Lower lobe of right lung (tissue), 2 donors: ENCODE measurements around the gene DDI2. TPM values are rescaled to one million over a fixed set of nuclear protein-coding genes. Genes with fewer than 3 reads are reported as not detected.

Experiments
- ATAC-seq, 2 donors: fragments of 200-7000 bp; cut with Tn5 transposase; one replicate each; pipeline ENCODE4 v1.9.1; 2020 to 2022; ENCODE audit warnings: mild to moderate bottlenecking in 2 of 2, moderate library complexity in 2 of 2
- DNase-seq: peaks from one replicate; pipeline ENCODE4 v3.0.0-alpha.2; 2020
- H3K27ac ChIP-seq: fragments of 200-600 bp; one replicate; pipeline ENCODE4 v1.8.0; 2022
- H3K27me3 ChIP-seq: fragments of 200-600 bp; one replicate; pipeline ENCODE4 v1.8.0; 2022; ENCODE audit warnings: low read depth
- H3K36me3 ChIP-seq: fragments of 200-600 bp; one replicate; pipeline ENCODE4 v1.8.0; 2022; ENCODE audit warnings: mild to moderate bottlenecking
- H3K4me1 ChIP-seq: fragments of 200-600 bp; one replicate; pipeline ENCODE4 v1.8.0; 2022
- H3K4me3 ChIP-seq: fragments of 200-600 bp; one replicate; pipeline ENCODE4 v1.8.0; 2022; ENCODE audit warnings: mild to moderate bottlenecking
- H3K9me3 ChIP-seq: fragments of 200-600 bp; one replicate; pipeline ENCODE4 v1.8.0; 2022
- intact Hi-C: fragments of 100-400 bp; cut with DNase I; formaldehyde crosslinking; loops from one replicate; pipeline ENCODE4 v1.11.0; 2022
- total RNA-seq: library from RNA; stranded (reverse); fragmentation: NEBNext Ultra II Directional; extraction: Animal tissue kit (Norgen Biotek cat#: 25700); gene quantifications from one replicate; pipeline ENCODE4 v1.2.1, GENCODE V29; 2021
- TF ChIP-seq, protein P1 (sequence below): fragments of 200-600 bp; IDR thresholded peaks from one replicate; pipeline ENCODE4 v1.8.0; 2022; ENCODE audit warnings: antibody characterized with exemption, mild to moderate bottlenecking
- donor health status: DM: no; HTN: yes; CAD: no; lungs with severe emphysema.

DDI2 gene
- total RNA-seq, 1 donor from 2014 or later, result 48.8 TPM

DNA sequence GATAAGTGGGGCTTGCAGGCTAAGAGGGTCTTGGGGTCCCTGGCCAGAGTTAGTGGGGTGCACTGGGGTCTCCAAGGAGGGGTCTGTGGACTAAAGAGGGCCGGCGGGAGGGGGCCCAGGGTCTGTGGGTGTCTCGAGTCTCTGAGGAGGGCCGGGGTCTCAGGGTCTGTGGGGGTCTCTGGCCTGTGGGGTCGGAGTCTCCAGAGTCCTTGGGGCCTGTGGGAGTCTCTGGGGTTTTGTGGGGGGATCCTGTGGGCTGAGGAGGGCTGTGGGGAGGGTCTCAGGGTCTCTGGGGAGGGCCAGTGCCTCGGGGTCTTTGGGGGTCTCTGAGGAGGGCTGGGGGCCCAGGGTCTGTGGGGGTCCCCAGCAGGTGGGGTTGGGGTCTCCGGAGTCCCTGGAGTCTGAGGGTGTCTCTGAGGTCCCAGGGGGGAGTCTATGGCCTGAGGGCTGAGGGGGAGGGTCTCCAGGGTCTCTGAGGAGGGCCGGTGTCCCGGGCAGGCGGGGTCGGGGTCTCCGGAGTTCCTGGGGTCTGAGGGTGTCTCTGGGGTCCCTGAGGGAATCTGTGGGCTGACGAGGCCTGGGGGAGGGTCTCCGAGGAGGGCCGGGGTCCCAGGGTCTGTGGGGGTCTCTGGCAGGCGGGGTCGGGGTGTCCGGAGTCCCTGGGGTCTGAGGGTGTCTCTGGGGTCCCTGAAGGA is 66.2 kb downstream of the DDI2 start:
- peak; percentile 2 to 12 for ATAC-seq
- Histone ChIP-seq H3K27me3 (no peaks in the 10 kb centered on the region), H3K9me3 (no peaks in the 10 kb centered on the region), H3K4me3 (peak overlapping the region; percentile 59), H3K36me3 (no peaks in the 10 kb centered on the region), H3K4me1 (peaks cover 31% of the 10 kb centered on the region), H3K27ac (peak overlapping the region; percentile 90)
- TF ChIP-seq, protein P1, sequence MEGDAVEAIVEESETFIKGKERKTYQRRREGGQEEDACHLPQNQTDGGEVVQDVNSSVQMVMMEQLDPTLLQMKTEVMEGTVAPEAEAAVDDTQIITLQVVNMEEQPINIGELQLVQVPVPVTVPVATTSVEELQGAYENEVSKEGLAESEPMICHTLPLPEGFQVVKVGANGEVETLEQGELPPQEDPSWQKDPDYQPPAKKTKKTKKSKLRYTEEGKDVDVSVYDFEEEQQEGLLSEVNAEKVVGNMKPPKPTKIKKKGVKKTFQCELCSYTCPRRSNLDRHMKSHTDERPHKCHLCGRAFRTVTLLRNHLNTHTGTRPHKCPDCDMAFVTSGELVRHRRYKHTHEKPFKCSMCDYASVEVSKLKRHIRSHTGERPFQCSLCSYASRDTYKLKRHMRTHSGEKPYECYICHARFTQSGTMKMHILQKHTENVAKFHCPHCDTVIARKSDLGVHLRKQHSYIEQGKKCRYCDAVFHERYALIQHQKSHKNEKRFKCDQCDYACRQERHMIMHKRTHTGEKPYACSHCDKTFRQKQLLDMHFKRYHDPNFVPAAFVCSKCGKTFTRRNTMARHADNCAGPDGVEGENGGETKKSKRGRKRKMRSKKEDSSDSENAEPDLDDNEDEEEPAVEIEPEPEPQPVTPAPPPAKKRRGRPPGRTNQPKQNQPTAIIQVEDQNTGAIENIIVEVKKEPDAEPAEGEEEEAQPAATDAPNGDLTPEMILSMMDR, result no peak
- no peak for DNase-seq
- intact Hi-C loops, result no loop called here

DNA sequence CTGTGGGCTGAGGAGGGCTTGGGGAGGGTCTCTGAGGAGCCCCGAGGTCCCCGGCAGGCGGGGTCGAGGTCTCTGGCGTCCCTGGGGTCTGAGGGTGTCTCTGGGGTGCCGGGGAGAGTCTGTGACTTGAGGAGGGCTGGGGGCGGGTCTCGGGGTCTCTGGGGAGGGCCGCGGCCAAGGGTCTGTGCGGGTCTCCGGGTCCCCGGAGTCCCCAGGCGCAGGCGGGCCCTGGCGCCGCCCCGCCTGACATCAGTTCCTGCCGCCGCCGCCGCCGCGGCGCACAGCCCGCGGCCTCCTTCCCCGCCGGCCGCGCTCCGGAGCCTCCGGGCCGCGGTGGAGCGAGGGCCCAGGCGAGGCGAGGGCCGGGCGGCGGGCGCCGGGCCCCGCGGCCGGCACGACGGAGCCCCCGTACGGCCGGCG is 66.8 kb downstream of the DDI2 start, which contains the start of gene PLEKHM2:
PLEKHM2 (plus strand) TSS at position 279 of the 420 bp plus-strand sequence. CDS start 239 bp downstream, outside the sequence.
- DNase-seq, result peak; percentile 67
- no peaks in the 10 kb centered on the region for H3K27me3 ChIP-seq
- TF ChIP-seq, protein P1, result no peak
- H3K9me3 ChIP-seq, result no peaks in the 10 kb centered on the region
- ATAC-seq, result peak; percentile 79 to 86
- peaks cover 28% of the 10 kb centered on the region for H3K4me1 ChIP-seq
- peak within 1 kb of the TSS; percentile 90 for H3K27ac ChIP-seq
- no peaks in the 10 kb centered on the region for H3K36me3 ChIP-seq
- intact Hi-C loops, result no loop called here
- H3K4me3 ChIP-seq, result peak within 1 kb of the TSS; percentile 87

DNA sequence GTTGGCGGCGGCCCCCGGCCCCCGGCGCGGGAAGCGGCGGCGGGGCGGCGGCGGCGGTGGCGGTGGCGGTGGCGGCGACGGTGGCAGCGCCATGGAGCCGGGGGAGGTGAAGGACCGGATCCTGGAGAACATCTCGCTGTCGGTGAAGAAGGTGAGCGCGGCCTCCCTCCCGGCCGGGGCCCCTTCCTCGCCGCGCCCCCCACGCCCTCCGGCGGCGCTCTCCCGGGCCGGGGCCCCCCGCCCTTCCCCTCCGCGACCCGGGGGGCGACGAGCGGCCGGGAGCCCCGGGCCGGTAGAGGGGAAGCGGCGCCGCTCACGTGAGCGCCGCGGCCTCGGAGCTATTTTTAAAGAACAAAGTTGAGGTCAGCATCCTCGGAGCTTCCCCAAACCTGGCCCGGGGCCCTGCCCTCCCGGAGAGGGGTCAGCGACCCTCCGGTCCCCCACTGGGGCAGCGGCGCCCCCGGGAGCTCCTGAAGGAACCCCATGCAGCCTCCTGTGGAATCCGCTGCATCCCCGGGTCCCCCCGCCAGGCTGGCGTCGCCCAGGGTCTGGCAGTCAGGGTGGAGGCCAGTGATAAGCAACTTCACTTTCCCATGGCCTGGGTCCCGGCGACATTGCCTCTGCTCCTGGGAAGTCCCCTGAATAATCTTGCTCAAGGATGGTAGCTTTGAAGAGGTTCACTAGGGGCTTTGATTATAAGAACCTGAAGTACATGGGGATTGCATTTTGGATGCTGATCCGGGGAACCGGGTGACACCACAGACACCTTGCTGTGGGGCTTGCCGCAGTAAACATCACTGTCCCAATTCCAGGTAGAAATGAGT is 67.4 kb downstream of the DDI2 start:
- H3K9me3 ChIP-seq, result no peaks in the 10 kb centered on the region
- intact Hi-C loops, result no loop called here
- ATAC-seq (peak; percentile 47 to 58), DNase-seq (peak; percentile 72)
- peaks cover 27% of the 10 kb centered on the region for H3K4me1 ChIP-seq
- no peaks in the 10 kb centered on the region for H3K27me3 ChIP-seq
- H3K4me3 ChIP-seq, result peak overlapping the region; percentile 87
- no peaks in the 10 kb centered on the region for H3K36me3 ChIP-seq
- H3K27ac ChIP-seq, result peak overlapping the region; percentile 88
- TF ChIP-seq, protein P1, result peak; percentile 6

DNA sequence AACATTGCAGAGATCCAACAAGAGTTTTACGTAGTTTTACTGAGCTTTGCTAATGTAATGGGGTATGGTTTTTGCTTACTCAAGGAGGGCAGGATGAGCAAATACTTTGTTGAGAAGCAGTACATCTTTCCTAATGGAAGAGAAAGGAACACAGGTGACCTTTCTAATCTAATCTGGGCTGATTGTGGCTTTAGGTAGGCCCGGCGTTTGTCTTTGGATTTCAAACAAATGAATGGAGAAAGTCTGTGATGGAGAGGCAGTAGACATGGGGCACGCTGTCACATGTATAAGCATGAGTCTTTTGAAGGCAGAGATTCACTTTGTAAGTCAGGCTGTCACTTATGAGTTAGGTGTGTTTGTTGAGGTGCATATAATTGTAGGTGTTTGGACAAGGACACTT is 68.6 kb downstream of the DDI2 start:
- intact Hi-C loops, result no loop called here
- peak overlapping the region; percentile 88 for H3K27ac ChIP-seq
- no peak for DNase-seq
- H3K4me3 ChIP-seq, result peak overlapping the region; percentile 87
- H3K27me3 ChIP-seq, result no peaks in the 10 kb centered on the region
- H3K4me1 ChIP-seq, result peaks cover 32% of the 10 kb centered on the region
- ATAC-seq, result no peak
- TF ChIP-seq, protein P1, result no peak
- no peaks in the 10 kb centered on the region for H3K36me3 ChIP-seq
- no peaks in the 10 kb centered on the region for H3K9me3 ChIP-seq

DNA sequence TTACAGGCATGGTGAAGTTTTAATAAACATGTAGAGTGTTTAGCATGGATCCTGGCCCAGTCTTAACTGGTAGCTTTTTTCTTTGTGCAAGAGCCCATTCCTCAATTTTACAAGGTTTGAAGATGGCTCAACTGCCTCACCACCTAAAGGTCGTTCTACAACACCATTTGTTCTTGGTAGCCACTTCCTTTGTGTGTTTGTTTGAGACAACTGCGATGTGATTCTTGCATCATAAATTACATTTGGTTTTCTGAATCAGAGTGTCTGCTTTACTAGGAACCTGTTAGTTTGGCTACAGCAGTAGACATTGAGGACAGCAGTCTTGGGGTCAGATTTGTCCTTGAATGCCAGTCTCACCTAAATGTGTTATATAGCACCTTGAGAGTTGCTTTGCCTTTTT is 70.2 kb downstream of the DDI2 start:
- H3K4me1 ChIP-seq, result peaks cover 46% of the 10 kb centered on the region
- H3K27ac ChIP-seq, result no peak overlapping the region
- DNase-seq, result no peak
- intact Hi-C loops, result no loop called here
- H3K36me3 ChIP-seq, result no peaks in the 10 kb centered on the region
- no peaks in the 10 kb centered on the region for H3K9me3 ChIP-seq
- TF ChIP-seq, protein P1, result no peak
- ATAC-seq, result no peak
- H3K4me3 ChIP-seq, result no peak overlapping the region
- no peaks in the 10 kb centered on the region for H3K27me3 ChIP-seq
